NT2/D1 (cell line): ENCODE measurements around the gene LPGAT1.

Experiments used
- DNase-seq: peaks from one replicate; pipeline ENCODE4 v3.0.0-alpha.2; 2011; ENCODE audit warnings: low read depth, low spot score
- H3K27me3 ChIP-seq: 2 replicates; pipeline ENCODE4 v1.6.0; 2011; ENCODE audit warnings: mild to moderate bottlenecking; ENCODE audit not compliant: insufficient read length, insufficient read depth
- H3K36me3 ChIP-seq: 2 replicates; pipeline ENCODE4 v1.6.1; 2011; ENCODE audit warnings: mild to moderate bottlenecking, low read length, mixed read lengths; ENCODE audit not compliant: insufficient read depth, insufficient read length
- H3K4me1 ChIP-seq: 2 replicates; pipeline ENCODE4 v1.5.1; 2011; ENCODE audit not compliant: insufficient read depth, insufficient read length
- H3K4me3 ChIP-seq: 2 replicates; pipeline ENCODE4 v1.5.1; 2011; ENCODE audit warnings: low read depth; ENCODE audit not compliant: insufficient read length
- H3K9ac ChIP-seq: 2 replicates; pipeline ENCODE4 v1.6.0; 2011; ENCODE audit warnings: low read depth; ENCODE audit not compliant: insufficient read length
- H3K9me3 ChIP-seq: 2 replicates; pipeline ENCODE4 v1.5.1; 2011; ENCODE audit warnings: mild to moderate bottlenecking, low read length; ENCODE audit not compliant: insufficient read depth
- SUZ12 ChIP-seq: IDR thresholded peaks from 2 replicates; pipeline ENCODE4 v1.6.1; 2011; ENCODE audit not compliant: insufficient read length, insufficient read depth; ENCODE audit errors: extremely low read depth
- YY1 ChIP-seq: IDR thresholded peaks from 2 replicates; pipeline ENCODE4 v1.6.1; 2011; ENCODE audit not compliant: insufficient read length, insufficient read depth
- ZNF274 ChIP-seq: IDR thresholded peaks from 2 replicates; pipeline ENCODE4 v1.6.1; 2011; ENCODE audit warnings: mild to moderate bottlenecking, low read depth, low read length

LPGAT1 gene

DNA sequence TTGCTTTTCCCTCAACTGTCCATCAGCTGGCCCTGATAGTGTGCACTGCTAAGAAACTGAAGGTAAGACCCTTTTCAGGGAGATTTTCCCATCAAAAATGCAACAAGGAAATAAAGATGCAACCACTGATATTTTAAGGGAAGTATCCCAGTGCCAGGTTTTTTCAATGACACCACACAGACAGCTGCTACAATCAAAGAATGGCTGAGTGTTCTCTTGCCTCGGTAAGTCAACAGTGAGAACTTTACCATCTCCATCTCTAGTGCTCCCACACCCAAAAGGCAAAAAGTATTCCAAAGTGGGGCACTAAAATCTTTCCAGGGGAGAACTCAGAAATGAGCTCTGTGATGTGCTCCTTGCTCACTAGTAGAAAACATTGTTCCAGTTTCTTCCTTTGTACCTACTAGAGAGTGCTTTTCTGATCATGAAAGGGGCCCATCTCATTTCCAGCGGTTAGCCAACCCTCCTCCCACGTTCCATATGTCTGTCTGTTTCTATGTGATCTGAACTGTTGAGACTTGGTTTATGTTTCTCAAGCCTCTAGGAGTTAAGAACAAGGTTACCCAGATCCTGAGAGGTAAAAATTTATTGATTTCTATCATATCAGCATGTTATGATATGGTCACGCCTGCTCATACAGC is 87.6 kb downstream of the LPGAT1 start:
- TF ChIP-seq YY1 (no peak), ZNF274 (no peak)
- Histone ChIP-seq H3K4me3 (no peak overlapping the region), H3K27me3 (no peaks in the 10 kb centered on the region), H3K9ac (no peak overlapping the region), H3K4me1 (peaks cover 8% of the 10 kb centered on the region), H3K9me3 (no peaks in the 10 kb centered on the region), H3K36me3 (peaks cover 4% of the 10 kb centered on the region)
- no peak for DNase-seq

DNA sequence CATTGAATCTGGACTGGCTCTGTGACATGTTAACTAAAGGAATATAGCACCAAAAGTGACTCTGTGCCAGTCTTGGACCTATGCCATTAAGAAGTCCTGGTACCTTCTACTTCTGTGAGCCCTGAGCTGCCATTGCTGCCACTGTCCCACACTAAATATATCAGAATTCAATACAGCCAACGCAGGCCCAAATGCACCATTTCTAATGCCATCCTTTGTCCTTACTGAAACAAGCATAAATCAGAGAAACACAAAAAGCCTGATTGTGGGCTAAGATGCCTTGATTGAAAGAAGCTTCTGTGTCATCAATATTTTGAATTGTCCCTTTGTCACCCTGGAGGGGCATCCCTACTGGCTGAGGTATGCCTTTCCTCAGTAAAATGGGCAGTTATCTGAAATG is 88.3 kb downstream of the LPGAT1 start:
- no peaks in the 10 kb centered on the region for H3K27me3 ChIP-seq
- TF ChIP-seq SUZ12 (no peak), ZNF274 (no peak), YY1 (no peak)
- H3K4me1 ChIP-seq: peaks cover 10% of the 10 kb centered on the region
- H3K36me3 ChIP-seq: peaks cover under 1% of the 10 kb centered on the region
- H3K4me3 ChIP-seq: no peak overlapping the region
- H3K9ac ChIP-seq: no peak overlapping the region
- H3K9me3 ChIP-seq: no peaks in the 10 kb centered on the region
- no peak for DNase-seq

DNA sequence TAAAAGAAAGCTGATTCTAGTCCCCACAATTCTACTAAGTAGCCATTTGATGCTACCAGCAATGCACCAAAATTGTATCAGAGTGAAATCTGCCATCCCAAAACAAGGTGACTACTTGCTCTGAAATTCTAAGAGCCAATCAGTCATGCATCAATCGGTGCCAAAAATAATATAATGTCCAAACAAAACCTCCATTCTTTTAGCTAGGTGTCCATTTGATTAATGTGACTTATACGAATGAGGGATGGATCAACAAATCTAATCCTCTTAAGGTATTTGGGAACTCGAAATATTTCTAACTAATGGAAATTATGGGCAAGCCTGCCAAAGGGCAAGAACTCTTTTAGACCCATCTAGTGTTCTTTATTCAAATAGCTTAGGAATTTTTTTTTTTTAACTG is 88.8 kb downstream of the LPGAT1 start:
- no peak overlapping the region for H3K9ac ChIP-seq
- DNase-seq: no peak
- H3K4me3 ChIP-seq: no peak overlapping the region
- TF ChIP-seq YY1 (no peak), ZNF274 (no peak), SUZ12 (no peak)
- H3K9me3 ChIP-seq: no peaks in the 10 kb centered on the region
- H3K27me3 ChIP-seq: no peaks in the 10 kb centered on the region
- no peaks in the 10 kb centered on the region for H3K36me3 ChIP-seq
- peaks cover 15% of the 10 kb centered on the region for H3K4me1 ChIP-seq

DNA sequence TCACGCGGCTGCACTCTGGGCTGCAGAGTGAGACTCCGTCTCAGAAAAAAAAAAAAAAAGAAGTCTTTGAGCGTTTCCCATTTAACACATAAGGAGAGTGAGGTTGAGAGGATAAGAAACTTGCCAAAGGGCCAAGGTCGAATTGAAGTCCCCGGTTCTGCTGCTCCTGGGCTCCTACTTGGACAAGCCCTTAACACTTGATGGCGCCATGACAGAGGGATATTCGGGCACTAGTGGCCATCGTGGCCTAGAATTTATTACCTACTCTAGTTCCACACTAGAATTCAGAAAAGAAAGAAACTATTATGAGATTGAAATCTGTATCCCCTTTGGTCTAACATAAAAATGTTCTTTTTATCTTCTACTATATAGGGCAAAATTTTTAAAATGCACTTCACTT is 89.4 kb downstream of the LPGAT1 start:
- Histone ChIP-seq H3K4me3 (no peak overlapping the region), H3K27me3 (no peaks in the 10 kb centered on the region), H3K36me3 (no peaks in the 10 kb centered on the region), H3K9ac (no peak overlapping the region), H3K9me3 (no peaks in the 10 kb centered on the region), H3K4me1 (peaks cover 21% of the 10 kb centered on the region)
- DNase-seq: no peak
- no peak for TF ChIP-seq ZNF274
- no peak for TF ChIP-seq YY1
- TF ChIP-seq SUZ12: no peak

DNA sequence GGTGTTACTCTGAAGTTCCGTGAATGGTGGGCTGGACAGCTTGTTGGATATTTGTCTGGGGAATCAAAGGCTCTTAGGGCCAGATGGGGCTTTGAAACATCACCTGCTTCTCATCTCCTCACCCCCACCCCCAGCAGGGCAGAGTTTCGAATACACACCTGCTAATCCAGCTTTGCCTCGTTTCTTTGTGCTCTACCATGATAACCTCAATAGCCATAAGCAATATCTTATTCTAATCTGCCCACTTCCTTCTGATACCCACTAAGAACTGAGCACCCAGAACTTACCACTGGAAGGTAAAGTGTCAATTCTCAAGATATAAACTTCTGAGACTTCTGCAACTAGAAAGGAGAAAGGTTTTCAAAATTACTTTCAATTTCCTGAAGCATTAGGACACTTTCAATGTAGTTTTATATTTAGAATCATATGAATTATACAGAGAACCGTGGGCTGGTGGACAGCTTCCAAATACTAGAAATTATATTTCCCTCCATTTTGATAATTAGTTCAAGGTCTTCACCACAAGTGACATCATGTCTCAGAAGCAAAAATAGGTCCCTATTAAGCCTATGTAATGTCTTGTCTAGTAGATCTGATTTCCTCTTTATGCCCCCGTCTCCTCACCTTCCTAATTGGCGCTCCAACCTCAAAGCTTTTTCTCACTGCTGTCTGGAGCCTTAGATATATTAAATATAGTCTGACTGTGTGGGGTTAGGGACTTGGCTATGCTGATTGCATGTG is 90.7 kb downstream of the LPGAT1 start:
- Histone ChIP-seq H3K9ac (no peak overlapping the region), H3K9me3 (no peaks in the 10 kb centered on the region), H3K27me3 (no peaks in the 10 kb centered on the region), H3K4me1 (peaks cover 25% of the 10 kb centered on the region), H3K36me3 (no peaks in the 10 kb centered on the region), H3K4me3 (no peak overlapping the region)
- no peak for DNase-seq
- no peak for TF ChIP-seq SUZ12
- no peak for TF ChIP-seq ZNF274
- TF ChIP-seq YY1: no peak

DNA sequence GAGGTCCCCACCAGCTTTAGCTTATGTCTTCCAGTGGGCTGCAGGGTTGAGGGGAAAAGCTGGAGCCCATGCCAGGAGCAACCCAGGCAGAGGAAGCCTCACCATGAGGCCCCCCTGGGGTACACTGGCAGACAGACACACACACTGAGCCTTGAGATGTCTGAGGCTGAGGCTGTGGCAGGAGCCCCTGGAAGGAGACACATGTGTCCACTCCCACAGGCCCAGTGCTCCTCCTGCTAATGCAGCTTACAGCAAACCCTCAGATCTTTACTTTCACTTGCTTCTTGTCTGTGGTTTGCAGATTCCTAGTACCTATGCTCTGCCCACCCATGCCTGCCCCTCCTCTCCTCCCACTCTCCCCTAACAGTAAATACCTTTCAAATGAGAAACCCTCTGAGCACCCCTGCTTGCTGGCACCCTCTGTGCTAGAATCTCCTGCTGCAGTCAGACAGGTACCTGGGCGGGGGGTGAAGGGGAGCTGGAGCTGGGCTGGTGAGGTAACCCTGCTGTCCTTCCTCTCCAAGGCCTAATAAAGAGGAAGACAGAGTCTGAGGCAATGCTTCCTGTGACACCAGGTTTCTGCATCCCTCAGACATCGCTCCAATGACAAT is 91.8 kb downstream of the LPGAT1 start:
- no peaks in the 10 kb centered on the region for H3K36me3 ChIP-seq
- no peaks in the 10 kb centered on the region for H3K27me3 ChIP-seq
- peaks cover 25% of the 10 kb centered on the region for H3K4me1 ChIP-seq
- no peak for DNase-seq
- no peak overlapping the region for H3K4me3 ChIP-seq
- TF ChIP-seq ZNF274 (no peak), SUZ12 (no peak)
- no peaks in the 10 kb centered on the region for H3K9me3 ChIP-seq
- no peak overlapping the region for H3K9ac ChIP-seq

DNA sequence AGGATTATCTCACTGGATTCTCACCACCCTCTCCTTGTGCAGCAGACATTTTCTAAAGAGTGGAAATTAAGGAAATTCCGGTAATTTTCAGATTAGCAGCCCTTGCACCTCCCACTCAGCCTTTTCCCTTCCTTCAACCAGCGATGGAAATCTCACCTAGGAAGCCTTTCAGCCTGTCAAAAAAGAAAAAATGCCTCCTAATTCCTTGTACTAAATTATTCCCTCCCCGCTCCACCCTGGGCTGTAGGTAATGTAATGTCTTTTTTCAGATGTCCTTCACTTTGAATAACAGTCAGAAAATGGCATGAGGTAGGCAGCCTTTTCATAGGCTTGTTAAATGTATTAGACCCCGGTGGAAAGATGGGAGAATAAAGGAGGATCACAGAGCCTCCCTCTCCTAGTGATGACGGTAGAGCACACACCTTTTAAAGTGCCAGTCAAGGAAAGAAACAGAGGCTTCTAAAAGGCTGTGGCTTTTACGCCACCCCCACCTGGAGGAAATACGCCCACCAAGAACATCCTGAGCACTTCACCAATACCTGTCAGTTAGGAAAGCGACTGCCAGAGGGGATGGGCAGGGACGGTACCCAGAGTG is 92.4 kb downstream of the LPGAT1 start:
- Histone ChIP-seq H3K27me3 (no peaks in the 10 kb centered on the region), H3K9ac (no peak overlapping the region), H3K4me3 (no peak overlapping the region), H3K4me1 (peaks cover 25% of the 10 kb centered on the region), H3K36me3 (no peaks in the 10 kb centered on the region), H3K9me3 (no peaks in the 10 kb centered on the region)
- TF ChIP-seq YY1 (no peak), SUZ12 (no peak), ZNF274 (no peak)
- no peak for DNase-seq
